H1 (cell line): ENCODE measurements around the gene MS4A6A. TPM values are rescaled to one million over a fixed set of nuclear protein-coding genes. Genes with fewer than 3 reads are reported as not detected.

Experiments used
- CREB1 ChIP-seq: IDR thresholded peaks from 2 replicates; pipeline ENCODE4 v1.6.1; 2012; ENCODE audit warnings: inconsistent platforms
- EGR1 ChIP-seq: IDR thresholded peaks from 2 replicates; pipeline ENCODE4 v1.6.1; 2011; ENCODE audit warnings: low read depth, low read length, borderline replicate concordance
- EZH2 ChIP-seq: fragments of 200-600 bp; sonication (generic); IDR thresholded peaks from 2 replicates; pipeline ENCODE4 v1.7.1; 2012; ENCODE audit warnings: low read depth, mild to moderate bottlenecking, moderate library complexity, low read length, inconsistent platforms; ENCODE audit not compliant: severe bottlenecking
- JUND ChIP-seq: IDR thresholded peaks from 2 replicates; pipeline ENCODE4 v1.6.1; 2011; ENCODE audit warnings: mild to moderate bottlenecking, improper control_type of control experiment, low read length
- SIX5 ChIP-seq: IDR thresholded peaks from 2 replicates; pipeline ENCODE4 v1.6.1; 2011; ENCODE audit warnings: mild to moderate bottlenecking, low read depth, low read length
- SP1 ChIP-seq: IDR thresholded peaks from 2 replicates; pipeline ENCODE4 v1.6.1; 2011; ENCODE audit warnings: low read depth, low read length
- TAF1 ChIP-seq: IDR thresholded peaks from 2 replicates; pipeline ENCODE4 v1.6.1; 2011; ENCODE audit warnings: mild to moderate bottlenecking, low read depth, low read length
- TCF12 ChIP-seq: IDR thresholded peaks from 2 replicates; pipeline ENCODE4 v1.6.1; 2011; ENCODE audit warnings: low read depth, mild to moderate bottlenecking, low read length
- YY1 ChIP-seq: IDR thresholded peaks from 2 replicates; pipeline ENCODE4 v1.6.1; 2011; ENCODE audit warnings: low read depth, mild to moderate bottlenecking, low read length
- polyA plus RNA-seq, 7 experiments: library from polyadenylated mRNA; depleted of rRNA in 3 of 7; stranded (reverse) in 5 of 7; unstranded in 2 of 7; fragments of >200 nt in 5 of 7; fragments of 200-250 nt in 2 of 7; gene quantifications; 1 replicate in 5 of 7; 2 replicates in 1 of 7; 4 replicates in 1 of 7; pipeline versions ENCODE4 v1.2.1 to v1.2.3, GENCODE V29; 2011 to 2013; ENCODE audit warnings: missing spikeins in 2 of 7, mixed read lengths in 2 of 7
- total RNA-seq: library from RNA; stranded (reverse); fragmentation: NEBNext Ultra II Directional; extraction: Animal tissue kit (Norgen Biotek cat#: 25700); gene quantifications from 2 replicates; pipeline ENCODE4 v1.2.1, GENCODE V29; 2021
- TF ChIP-seq, protein P1 (sequence below): fragments of 300-600 bp; sonication (generic); IDR thresholded peaks from 2 replicates; pipeline ENCODE4 v1.7.1; 2012; ENCODE audit warnings: low read length, moderate library complexity, mild to moderate bottlenecking, inconsistent platforms; ENCODE audit not compliant: insufficient replicate concordance
- TF ChIP-seq, protein P2 (sequence below): IDR thresholded peaks from 2 replicates; pipeline ENCODE4 v1.6.1; 2012; ENCODE audit warnings: inconsistent platforms

Gene MS4A6A
- total and polyA plus RNA-seq, 2 of the 8 experiments (the other 6 are each of a cell fraction or from before 2014, with no cell fraction given) = not detected

DNA sequence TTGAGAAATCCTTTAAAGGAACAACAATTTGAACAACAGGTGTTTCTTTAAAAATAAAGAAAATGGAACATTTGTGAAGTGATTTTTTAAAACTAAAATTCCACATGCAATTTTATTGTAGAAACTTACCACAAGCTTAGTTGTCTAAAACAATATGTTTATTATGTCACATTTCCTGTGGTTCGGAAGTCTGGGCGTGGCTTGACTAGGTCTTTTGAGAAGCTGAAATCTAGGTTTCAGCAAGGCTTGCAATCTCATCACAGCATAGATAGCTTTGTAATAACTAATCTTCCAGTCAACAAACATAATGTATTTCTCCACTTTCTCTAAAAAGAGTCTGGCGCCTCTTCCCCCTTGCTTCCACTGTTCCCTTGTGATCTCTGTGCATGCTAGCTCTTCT lies 27.0 kb downstream of the MS4A6A start (continued):
- TF ChIP-seq, protein P1, sequence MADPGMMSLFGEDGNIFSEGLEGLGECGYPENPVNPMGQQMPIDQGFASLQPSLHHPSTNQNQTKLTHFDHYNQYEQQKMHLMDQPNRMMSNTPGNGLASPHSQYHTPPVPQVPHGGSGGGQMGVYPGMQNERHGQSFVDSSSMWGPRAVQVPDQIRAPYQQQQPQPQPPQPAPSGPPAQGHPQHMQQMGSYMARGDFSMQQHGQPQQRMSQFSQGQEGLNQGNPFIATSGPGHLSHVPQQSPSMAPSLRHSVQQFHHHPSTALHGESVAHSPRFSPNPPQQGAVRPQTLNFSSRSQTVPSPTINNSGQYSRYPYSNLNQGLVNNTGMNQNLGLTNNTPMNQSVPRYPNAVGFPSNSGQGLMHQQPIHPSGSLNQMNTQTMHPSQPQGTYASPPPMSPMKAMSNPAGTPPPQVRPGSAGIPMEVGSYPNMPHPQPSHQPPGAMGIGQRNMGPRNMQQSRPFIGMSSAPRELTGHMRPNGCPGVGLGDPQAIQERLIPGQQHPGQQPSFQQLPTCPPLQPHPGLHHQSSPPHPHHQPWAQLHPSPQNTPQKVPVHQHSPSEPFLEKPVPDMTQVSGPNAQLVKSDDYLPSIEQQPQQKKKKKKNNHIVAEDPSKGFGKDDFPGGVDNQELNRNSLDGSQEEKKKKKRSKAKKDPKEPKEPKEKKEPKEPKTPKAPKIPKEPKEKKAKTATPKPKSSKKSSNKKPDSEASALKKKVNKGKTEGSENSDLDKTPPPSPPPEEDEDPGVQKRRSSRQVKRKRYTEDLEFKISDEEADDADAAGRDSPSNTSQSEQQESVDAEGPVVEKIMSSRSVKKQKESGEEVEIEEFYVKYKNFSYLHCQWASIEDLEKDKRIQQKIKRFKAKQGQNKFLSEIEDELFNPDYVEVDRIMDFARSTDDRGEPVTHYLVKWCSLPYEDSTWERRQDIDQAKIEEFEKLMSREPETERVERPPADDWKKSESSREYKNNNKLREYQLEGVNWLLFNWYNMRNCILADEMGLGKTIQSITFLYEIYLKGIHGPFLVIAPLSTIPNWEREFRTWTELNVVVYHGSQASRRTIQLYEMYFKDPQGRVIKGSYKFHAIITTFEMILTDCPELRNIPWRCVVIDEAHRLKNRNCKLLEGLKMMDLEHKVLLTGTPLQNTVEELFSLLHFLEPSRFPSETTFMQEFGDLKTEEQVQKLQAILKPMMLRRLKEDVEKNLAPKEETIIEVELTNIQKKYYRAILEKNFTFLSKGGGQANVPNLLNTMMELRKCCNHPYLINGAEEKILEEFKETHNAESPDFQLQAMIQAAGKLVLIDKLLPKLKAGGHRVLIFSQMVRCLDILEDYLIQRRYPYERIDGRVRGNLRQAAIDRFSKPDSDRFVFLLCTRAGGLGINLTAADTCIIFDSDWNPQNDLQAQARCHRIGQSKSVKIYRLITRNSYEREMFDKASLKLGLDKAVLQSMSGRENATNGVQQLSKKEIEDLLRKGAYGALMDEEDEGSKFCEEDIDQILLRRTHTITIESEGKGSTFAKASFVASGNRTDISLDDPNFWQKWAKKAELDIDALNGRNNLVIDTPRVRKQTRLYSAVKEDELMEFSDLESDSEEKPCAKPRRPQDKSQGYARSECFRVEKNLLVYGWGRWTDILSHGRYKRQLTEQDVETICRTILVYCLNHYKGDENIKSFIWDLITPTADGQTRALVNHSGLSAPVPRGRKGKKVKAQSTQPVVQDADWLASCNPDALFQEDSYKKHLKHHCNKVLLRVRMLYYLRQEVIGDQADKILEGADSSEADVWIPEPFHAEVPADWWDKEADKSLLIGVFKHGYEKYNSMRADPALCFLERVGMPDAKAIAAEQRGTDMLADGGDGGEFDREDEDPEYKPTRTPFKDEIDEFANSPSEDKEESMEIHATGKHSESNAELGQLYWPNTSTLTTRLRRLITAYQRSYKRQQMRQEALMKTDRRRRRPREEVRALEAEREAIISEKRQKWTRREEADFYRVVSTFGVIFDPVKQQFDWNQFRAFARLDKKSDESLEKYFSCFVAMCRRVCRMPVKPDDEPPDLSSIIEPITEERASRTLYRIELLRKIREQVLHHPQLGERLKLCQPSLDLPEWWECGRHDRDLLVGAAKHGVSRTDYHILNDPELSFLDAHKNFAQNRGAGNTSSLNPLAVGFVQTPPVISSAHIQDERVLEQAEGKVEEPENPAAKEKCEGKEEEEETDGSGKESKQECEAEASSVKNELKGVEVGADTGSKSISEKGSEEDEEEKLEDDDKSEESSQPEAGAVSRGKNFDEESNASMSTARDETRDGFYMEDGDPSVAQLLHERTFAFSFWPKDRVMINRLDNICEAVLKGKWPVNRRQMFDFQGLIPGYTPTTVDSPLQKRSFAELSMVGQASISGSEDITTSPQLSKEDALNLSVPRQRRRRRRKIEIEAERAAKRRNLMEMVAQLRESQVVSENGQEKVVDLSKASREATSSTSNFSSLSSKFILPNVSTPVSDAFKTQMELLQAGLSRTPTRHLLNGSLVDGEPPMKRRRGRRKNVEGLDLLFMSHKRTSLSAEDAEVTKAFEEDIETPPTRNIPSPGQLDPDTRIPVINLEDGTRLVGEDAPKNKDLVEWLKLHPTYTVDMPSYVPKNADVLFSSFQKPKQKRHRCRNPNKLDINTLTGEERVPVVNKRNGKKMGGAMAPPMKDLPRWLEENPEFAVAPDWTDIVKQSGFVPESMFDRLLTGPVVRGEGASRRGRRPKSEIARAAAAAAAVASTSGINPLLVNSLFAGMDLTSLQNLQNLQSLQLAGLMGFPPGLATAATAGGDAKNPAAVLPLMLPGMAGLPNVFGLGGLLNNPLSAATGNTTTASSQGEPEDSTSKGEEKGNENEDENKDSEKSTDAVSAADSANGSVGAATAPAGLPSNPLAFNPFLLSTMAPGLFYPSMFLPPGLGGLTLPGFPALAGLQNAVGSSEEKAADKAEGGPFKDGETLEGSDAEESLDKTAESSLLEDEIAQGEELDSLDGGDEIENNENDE = no peak
- no peak for TF ChIP-seq SP1
- no peak for TF ChIP-seq SIX5
- TF ChIP-seq, protein P2, sequence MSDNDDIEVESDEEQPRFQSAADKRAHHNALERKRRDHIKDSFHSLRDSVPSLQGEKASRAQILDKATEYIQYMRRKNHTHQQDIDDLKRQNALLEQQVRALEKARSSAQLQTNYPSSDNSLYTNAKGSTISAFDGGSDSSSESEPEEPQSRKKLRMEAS = no peak
- no peak for TF ChIP-seq JUND
- TF ChIP-seq YY1 = no peak
- no peak for TF ChIP-seq CREB1
- no peak for TF ChIP-seq EGR1
- TF ChIP-seq TCF12 = no peak
- no peak for TF ChIP-seq TAF1
- TF ChIP-seq EZH2 = no peak
